Osteocyte (in vitro differentiated cells): ENCODE measurements around the gene CYB561. TPM values are rescaled to one million over a fixed set of nuclear protein-coding genes. Genes with fewer than 3 reads are reported as not detected.

Experiments
- DNase-seq: peaks from one replicate; pipeline ENCODE4 v3.0.0; 2021; ENCODE audit warnings: mixed read lengths; ENCODE audit not compliant: unreplicated experiment; ENCODE audit errors: extremely low spot score
- H3K27ac Mint-ChIP-seq: one replicate; pipeline ENCODE4 v1.8.0; 2021; ENCODE audit warnings: mild to moderate bottlenecking, mixed read lengths; ENCODE audit not compliant: unreplicated experiment
- H3K27me3 Mint-ChIP-seq: one replicate; pipeline ENCODE4 v1.8.0; 2021; ENCODE audit warnings: mixed read lengths; ENCODE audit not compliant: unreplicated experiment
- H3K36me3 Mint-ChIP-seq: one replicate; pipeline ENCODE4 v1.8.0; 2021; ENCODE audit warnings: mixed read lengths; ENCODE audit not compliant: unreplicated experiment
- H3K4me1 Mint-ChIP-seq: one replicate; pipeline ENCODE4 v1.8.0; 2021; ENCODE audit warnings: mixed read lengths; ENCODE audit not compliant: unreplicated experiment
- H3K4me3 Mint-ChIP-seq: one replicate; pipeline ENCODE4 v1.8.0; 2021; ENCODE audit warnings: mild to moderate bottlenecking, moderate library complexity, mixed read lengths; ENCODE audit not compliant: unreplicated experiment
- H3K9me3 Mint-ChIP-seq: one replicate; pipeline ENCODE4 v1.8.0; 2021; ENCODE audit warnings: mixed read lengths; ENCODE audit not compliant: unreplicated experiment
- total RNA-seq: library from RNA; stranded (reverse); gene quantifications from 2 replicates; pipeline ENCODE4 v1.2.1, GENCODE V29; 2021
- TF ChIP-seq, protein P1 (sequence below): fragments of 200-600 bp; sonication (generic); IDR thresholded peaks from 2 replicates; pipeline ENCODE4 v1.5.0; 2021; ENCODE audit warnings: antibody characterized with exemption, mild to moderate bottlenecking, moderate library complexity

CYB561 gene
- total RNA-seq, 1 donor from 2014 or later, result 5.7 TPM

DNA sequence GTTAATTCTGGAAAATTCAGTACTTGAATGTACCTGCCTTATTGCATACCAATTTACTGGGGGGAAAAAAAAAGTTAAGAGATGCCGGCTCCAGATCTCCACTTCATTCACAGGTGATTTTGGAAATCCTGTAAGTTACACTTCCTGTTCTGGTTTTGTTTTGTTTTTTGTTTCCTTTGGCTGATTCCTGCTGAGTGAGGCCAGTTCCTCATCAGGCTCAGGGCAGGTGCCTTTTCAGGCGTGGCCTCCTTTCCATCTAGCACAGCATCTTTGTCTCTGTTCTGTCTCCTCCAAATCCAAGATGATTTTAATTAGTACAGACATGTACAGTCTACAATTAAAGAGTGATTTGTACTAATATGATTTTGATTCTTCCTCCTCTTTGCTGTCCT is 19.2 kb downstream of the CYB561 start:
- no peak overlapping the region for H3K27ac Mint-ChIP-seq
- H3K4me3 Mint-ChIP-seq, result no peak overlapping the region
- DNase-seq, result no peak
- no peaks in the 10 kb centered on the region for H3K36me3 Mint-ChIP-seq
- peaks cover 3% of the 10 kb centered on the region for H3K4me1 Mint-ChIP-seq
- no peaks in the 10 kb centered on the region for H3K9me3 Mint-ChIP-seq
- TF ChIP-seq, protein P1, sequence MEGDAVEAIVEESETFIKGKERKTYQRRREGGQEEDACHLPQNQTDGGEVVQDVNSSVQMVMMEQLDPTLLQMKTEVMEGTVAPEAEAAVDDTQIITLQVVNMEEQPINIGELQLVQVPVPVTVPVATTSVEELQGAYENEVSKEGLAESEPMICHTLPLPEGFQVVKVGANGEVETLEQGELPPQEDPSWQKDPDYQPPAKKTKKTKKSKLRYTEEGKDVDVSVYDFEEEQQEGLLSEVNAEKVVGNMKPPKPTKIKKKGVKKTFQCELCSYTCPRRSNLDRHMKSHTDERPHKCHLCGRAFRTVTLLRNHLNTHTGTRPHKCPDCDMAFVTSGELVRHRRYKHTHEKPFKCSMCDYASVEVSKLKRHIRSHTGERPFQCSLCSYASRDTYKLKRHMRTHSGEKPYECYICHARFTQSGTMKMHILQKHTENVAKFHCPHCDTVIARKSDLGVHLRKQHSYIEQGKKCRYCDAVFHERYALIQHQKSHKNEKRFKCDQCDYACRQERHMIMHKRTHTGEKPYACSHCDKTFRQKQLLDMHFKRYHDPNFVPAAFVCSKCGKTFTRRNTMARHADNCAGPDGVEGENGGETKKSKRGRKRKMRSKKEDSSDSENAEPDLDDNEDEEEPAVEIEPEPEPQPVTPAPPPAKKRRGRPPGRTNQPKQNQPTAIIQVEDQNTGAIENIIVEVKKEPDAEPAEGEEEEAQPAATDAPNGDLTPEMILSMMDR, result no peak
- H3K27me3 Mint-ChIP-seq, result no peaks in the 10 kb centered on the region

DNA sequence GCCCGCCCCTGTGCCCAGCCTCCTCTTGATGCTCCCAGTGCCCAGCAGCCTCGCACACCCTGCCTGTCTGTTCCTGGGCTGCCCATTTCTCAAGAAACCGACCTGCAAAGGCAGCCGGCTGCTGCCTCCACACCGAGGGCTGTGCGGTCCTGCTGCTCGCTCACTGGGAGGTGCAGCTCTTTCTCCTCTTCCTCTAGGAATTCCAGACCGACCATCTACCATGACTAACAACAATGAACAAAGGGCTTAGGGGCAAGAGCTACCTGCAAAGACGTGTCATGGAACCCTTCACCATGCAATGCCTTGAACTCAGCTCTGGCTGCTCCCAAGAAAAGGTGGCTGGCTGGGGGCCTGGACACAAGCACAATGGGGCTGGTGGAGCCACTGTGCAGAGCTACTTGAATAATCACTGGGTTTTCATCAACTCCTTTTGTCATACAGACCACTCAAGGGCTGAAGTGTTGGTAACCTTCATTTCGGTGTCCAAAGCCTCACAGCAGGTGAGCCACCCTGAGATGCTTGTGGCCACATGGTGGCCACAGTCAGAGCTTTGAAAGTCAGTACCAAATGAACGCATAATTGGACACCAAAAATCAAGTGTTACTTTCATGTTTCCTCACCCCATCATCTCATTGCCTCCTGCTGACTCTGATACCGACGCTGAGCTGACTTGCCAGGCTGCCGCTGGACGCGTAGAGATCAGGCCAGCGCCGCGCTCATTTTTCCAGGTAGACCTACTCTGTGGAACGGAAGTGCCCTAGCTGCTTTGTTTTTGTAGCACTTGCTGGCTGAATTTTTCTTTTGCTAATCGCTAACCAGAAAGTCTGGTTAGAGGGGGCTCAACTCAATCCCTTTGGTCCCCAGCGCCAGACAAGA is 19.8 kb downstream of the CYB561 start:
- TF ChIP-seq, protein P1, result no peak
- H3K4me1 Mint-ChIP-seq, result peaks cover 3% of the 10 kb centered on the region
- no peak for DNase-seq
- no peaks in the 10 kb centered on the region for H3K36me3 Mint-ChIP-seq
- no peak overlapping the region for H3K4me3 Mint-ChIP-seq
- H3K27ac Mint-ChIP-seq, result no peak overlapping the region
- no peaks in the 10 kb centered on the region for H3K27me3 Mint-ChIP-seq
- no peaks in the 10 kb centered on the region for H3K9me3 Mint-ChIP-seq

DNA sequence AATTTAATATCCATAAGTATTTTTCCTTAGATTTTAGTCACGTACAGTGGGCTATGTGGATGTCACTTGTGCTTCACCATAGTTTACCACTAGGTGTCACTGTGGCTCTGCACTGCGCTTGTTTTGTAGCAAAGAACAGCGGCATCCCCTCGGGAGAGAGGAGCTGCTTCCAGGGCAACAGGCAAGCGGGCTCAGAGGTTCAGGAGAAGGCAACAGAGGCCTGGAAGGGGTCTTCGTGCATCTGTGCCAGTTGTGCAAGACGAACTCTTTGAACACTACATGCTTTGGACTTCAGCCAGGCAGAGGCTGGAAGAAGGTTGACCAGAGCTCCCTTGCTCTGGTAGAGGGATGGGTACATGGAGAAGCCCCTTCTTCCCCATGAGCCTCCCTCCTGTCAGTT is 20.6 kb downstream of the CYB561 start:
- Mint-ChIP-seq H3K4me3 (no peak overlapping the region), H3K27ac (no peak overlapping the region), H3K9me3 (no peaks in the 10 kb centered on the region), H3K36me3 (peaks cover under 1% of the 10 kb centered on the region), H3K4me1 (peaks cover 3% of the 10 kb centered on the region), H3K27me3 (no peaks in the 10 kb centered on the region)
- DNase-seq, result peak; percentile 91
- TF ChIP-seq, protein P1, result peak; percentile 98

DNA sequence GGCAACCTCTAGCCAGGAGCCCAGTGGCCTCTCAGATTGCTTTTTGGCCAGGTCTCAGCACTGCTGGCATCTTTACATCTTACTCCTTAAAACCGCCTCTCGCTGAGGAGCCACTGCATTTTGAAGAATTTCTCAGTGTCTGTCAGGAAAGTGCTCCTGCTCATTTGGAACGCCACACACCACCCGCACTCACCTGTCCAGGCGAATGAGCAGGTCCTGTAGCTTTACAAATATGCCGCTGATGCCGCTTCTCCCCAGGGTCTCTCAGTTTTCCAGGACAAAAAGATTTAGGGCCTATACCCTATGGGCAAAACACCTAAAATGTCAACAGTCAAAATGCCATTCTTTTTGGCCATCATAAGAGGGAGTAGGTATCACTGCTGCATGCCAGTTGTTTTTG is 22.1 kb downstream of the CYB561 start:
- Mint-ChIP-seq H3K4me3 (no peak overlapping the region), H3K9me3 (no peaks in the 10 kb centered on the region), H3K36me3 (peaks cover 5% of the 10 kb centered on the region), H3K27me3 (no peaks in the 10 kb centered on the region), H3K4me1 (peaks cover 3% of the 10 kb centered on the region), H3K27ac (no peak overlapping the region)
- TF ChIP-seq, protein P1, result no peak
- DNase-seq, result no peak

DNA sequence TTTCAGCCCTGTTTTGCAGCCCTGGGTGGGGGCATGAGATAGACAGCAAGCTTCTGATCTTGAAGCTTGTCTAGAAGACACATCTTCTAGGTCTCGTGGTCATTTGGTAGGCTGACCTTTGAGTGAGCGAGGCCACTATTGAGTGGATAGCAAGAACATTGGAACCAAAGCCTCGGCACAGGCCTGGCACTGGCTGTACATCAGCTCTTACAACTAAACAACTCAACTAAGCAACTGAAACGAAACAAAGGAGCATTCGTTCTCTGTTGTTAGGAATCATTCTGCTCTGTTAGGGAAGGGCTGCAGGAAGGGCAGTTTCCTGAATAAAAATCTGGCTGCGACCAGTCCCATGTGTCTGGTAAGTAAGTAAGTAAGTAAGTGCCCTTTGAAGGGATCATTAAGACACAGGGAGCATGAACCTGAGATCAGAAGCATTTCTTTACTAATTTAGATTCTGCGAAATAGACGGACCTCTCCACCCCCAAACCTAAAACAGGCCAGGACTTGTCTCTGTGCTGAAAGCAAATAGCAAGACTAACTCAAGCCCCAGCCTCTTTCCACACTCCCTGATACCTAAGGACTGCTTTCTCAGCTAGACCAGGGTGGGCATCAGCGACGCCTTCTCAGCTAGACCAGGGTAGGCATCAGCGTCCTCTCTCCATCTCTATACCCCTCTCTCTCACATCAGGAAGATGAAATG is 22.7 kb downstream of the CYB561 start:
- peaks cover 5% of the 10 kb centered on the region for H3K36me3 Mint-ChIP-seq
- no peak overlapping the region for H3K4me3 Mint-ChIP-seq
- TF ChIP-seq, protein P1, result no peak
- H3K4me1 Mint-ChIP-seq, result peaks cover 3% of the 10 kb centered on the region
- no peak overlapping the region for H3K27ac Mint-ChIP-seq
- no peaks in the 10 kb centered on the region for H3K9me3 Mint-ChIP-seq
- H3K27me3 Mint-ChIP-seq, result no peaks in the 10 kb centered on the region
- DNase-seq, result no peak
